GM23248 (cell line): Measurements from ENCODE around the gene EZH2.

Experiments
- EZH2 ChIP-seq: fragments of 200-600 bp; sonication (generic); IDR thresholded peaks from 2 replicates; pipeline ENCODE4 v1.6.1; 2018; ENCODE audit warnings: antibody characterized with exemption, mild to moderate bottlenecking; ENCODE audit not compliant: insufficient read depth, poor library complexity, severe bottlenecking
- EZH2phosphoT487 ChIP-seq: fragments of 200-600 bp; sonication (generic); IDR thresholded peaks from 2 replicates; pipeline ENCODE4 v1.6.1; 2018; ENCODE audit warnings: antibody characterized with exemption, moderate library complexity, mild to moderate bottlenecking, low read depth; ENCODE audit not compliant: insufficient read depth

DNA sequence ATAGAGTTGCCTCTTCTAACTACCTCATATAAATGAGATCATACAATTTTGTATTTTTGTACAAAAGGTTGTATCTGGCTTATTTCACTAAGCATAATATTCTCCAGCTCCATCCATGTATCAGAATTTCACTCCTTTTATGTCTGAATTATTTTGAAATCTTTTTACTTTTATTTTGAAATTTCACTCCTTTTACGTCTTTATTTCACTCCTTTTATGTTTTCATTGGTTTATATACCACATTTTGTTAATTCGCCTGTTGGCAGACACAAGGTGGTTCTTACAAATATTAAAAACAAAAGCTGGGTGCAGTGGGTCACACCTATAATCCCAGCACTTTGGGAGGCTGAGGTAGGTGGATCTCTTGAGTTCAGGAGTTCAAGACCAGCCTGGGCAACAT lies 5.8 kb downstream of the EZH2 start:
- no peak for TF ChIP-seq EZH2
- no peak for TF ChIP-seq EZH2phosphoT487
